Fibroblast of lung (primary cell): ENCODE results near the gene IL10.

ENCODE experiments used
- CTCF ChIP-seq, 2 donors: IDR thresholded peaks in 1 of 2; conservative IDR thresholded peaks in 1 of 2; 1 replicate in 1 of 2; 2 replicates in 1 of 2; pipeline ENCODE4 v1.5.1; 2011 to 2012; ENCODE audit warnings: low read length in 2 of 2, control low read depth in 1 of 2, inconsistent platforms in 1 of 2, low read depth in 1 of 2, mild to moderate bottlenecking in 1 of 2
- EZH2 ChIP-seq: IDR thresholded peaks from 2 replicates; pipeline ENCODE4 v1.5.1; 2012; ENCODE audit warnings: low read length, control low read depth, mild to moderate bottlenecking; ENCODE audit errors: missing control alignments

GRCh38 chr1:206794294-206794908 lies 22.1 kb upstream of the IL10 start:
- TF ChIP-seq CTCF (conservative IDR thresholded peaks at IDR 0.05 in 1 of 2, IDR thresholded peaks at IDR 0.05 in 1 of 2; ENCODE audit: low read depth in 1 of 2, low read length in 2 of 2) (no peak), EZH2 (no peak)
